Left forelimb (tissue), 1 donor: ENCODE measurements around the gene CRISPLD2.
"Not testable (repeated sequence)": the region's sequence is repeated elsewhere in the genome, so short reads cannot be mapped to it uniquely, and the experiment has no call there.

Experiments used
- DNase-seq: peaks from one replicate; pipeline ENCODE4 v3.0.0-alpha.2; 2018; ENCODE audit warnings: low spot score

The CRISPLD2 gene

DNA sequence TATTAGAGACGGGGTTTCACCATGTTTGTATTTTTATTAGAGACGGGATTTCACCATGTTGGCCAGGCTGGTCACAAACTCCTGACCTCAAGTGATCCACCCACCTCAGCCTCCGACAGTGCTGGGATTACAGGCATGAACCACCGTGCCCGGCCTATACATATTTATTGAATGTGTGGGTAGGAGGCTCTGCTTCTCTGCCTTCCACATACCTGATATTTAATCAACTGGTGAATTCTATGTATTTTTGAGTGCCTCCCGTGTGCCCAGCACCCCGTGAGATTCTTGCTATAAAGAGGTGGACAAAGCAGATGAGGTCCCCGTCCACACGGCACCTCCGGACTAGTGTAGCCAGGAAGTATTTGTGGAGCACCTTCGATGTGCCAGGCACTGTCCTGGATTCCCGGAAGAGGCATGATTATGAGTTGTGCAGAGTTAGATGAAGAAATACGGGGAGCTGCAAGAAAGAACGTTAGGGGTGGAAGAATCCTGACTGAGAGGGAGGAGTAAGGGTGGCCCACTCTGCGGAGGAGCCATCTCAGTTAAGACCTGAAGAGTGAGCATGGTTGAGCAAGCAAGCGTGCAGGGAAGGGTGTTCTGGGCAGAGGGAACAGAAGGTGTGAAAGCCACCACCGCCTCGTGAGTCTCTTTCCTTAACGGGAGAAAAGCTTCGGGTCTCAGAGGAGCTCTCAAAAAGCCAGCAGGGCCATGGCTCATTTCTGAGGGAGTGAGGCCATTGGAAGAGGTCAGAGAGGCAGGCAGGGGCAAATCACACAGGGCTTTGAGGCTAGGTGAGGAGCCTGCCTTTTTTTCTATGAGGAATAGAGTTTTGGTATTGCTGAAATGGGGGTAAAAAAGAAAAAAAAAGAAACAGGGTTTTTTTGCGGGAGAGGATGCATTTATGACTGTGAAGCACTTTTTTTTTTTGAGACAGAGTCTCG lies 21.2 kb downstream of the CRISPLD2 start:
- DNase-seq: no peak

DNA sequence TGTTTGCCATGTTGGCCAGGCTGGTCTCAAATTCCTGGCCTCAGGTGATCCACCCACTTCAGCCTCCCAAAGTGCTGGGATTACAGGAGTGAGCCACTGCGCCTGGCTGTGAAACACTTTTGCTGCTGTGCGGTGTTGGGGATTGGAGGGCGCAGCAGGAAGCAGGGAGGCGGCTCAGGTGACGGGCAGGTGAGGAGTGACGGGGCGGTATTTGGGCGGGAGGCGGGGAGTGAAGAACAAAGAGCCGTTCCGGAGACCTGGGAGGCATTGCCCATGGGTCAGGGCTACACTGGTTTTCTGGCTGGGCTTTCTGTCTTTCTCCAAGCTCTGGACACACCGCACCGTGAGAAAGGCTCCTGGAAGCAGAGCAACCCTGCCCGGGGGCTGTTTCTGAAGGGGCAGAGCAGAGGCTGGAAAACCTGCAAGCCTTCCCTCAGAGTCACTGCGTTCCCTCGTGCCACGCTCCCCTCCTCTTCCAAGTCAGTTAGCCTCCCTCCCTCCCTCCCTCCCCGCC lies 22.1 kb downstream of the CRISPLD2 start:
- DNase-seq: no peak

DNA sequence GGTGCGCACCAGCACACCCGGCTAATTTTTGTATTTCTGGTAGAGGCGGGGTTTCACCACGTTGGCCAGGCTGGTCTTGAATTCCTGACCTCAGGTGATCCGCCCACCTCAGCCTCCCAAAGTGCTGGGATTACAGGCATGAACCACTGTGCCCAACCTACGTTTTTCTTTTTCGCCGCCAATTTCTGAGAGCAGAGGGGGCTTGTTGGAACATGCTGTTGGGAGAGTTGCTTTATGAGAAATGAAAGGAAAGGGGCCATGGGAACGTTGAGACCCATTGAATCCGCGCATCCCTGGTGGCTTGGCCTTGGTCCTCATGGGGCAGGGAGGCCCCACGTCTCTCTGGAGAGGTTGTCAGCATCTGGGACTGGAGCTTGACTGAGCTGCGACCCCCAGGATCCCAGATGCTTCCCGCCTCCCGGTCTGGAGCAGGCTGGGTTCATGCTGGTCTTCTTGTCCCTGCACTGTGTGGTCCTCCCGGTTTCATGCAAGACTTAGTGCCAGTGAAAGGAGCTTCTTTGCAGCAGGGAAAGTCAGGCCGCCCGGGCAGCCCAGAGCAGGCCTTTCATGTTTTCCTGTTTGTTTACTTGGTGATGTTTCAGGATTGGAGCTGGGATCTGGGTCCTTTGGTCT lies 22.8 kb downstream of the CRISPLD2 start:
- no peak for DNase-seq

DNA sequence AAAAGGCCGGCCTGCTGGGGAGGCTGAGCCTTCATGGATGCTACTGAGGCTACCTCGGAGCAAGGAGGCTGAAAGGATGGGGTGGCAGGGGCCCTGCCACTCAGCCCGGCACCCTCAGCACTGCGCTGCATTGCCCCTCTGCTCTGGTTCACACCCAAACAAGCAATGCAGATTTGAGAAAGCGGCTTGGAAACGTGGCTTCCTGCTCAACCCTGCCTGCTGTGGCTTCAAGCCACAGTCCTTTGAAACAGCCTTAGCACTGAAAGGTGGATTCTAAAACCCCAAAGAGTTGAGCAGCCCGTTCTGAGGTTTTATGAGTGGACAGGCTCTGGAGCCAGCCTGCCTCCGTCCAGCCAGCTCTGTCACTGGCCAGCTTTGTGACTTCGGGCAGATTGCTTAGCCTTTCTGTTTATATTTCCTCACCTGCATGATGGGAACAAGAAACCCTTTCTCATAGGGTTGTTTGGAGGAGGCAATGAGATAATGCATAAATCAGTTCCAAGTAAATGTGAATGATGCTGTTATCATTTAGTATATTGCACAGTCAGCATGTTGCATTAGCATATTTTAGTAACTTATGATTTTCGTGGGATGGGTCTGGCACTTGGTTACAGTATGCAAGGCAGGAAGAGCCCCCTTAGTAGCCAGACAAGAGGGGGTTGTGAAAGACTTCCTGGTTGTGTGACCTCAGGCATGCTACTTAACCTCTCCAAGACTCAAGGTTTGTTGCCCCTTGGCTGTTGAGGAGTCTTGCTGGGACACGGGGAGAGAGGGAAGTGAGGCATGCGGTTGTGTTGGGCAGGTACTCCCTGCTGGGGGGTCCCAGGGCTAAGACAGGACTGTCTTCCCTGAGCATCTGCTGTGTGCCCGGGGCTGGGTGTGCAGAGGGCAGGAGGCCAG lies 23.6 kb downstream of the CRISPLD2 start:
- DNase-seq: no peak

DNA sequence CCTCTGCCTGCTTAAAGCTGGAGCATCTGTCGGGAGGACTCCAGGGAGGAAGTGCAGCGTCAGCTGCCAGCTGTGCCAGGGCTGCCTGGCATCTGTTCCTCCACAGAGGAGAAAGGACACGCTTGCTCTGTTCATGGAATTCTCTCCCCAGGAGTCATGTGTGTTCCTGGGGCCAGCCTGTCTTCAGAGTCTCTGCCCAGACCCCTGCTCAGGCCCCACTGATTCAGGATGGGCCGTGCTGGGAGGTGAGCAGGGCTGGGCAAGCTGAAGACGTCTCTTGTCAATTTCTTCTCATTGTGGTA lies 24.2 kb downstream of the CRISPLD2 start:
- DNase-seq: no peak

DNA sequence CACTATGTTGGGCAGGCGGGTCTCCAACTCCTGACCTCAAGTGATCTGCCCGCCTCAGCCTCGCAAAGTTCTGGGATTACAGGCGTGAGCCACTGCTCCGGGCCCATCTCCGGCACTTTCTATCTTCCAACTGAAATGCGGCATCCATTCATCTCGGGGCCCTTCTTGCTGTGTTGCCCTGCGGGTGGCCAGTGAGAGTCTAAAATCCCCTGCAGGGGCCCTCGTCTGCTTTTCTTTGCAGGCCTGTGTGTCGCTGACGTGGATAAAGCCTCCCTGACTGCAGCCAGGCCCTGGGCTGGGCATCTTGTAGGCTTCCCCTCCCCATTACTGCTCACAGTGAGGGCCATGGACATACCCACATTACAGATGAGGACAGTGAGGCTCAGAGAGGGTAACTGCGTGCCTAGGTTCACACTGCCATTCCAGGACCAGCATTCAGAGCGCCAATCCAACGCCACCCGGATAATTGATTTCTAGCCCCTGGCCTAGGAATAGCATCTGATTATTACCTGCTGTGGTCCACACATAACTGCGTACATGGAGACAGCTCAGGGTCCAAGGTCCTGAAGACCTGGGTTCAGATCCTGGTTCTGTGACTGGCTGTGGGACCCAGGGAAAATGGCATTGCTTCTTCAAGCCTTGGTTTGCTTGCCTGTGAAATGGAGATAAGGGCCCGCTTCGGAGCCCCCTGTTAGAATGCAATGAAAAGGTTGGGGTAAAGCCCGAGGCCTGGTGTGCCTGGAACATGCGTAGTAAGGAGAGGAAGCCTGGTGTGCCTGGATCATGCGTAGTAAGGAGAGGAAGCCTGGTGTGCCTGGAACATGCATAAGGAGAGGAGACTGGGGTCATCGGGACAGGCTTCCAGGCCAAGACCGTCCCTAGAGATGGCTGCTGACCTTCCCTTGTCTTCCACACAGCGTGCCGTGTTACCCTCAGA lies 25.0 kb downstream of the CRISPLD2 start:
- DNase-seq: no peak

DNA sequence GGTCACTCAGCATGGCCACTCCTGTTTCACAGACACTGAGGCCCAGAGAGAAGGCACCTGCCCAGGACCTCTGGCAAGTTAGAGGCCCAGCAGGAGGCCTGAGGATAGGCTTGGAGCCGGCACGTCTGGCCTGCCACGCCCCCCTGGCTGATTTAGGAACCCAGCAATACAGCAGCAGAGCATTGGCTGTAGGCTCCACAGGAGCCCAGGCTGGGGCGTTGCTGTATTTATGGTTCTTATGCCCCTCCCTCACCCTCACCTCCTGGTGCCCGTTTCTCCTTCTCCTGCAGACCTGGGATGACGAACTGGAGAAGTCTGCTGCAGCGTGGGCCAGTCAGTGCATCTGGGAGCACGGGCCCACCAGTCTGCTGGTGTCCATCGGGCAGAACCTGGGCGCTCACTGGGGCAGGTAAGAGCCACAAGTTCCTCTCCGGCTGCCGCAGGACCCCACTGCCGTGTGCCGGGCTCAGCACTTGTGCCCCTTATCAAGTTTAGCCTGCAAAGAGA lies 25.8 kb downstream of the CRISPLD2 start:
- DNase-seq: no peak

DNA sequence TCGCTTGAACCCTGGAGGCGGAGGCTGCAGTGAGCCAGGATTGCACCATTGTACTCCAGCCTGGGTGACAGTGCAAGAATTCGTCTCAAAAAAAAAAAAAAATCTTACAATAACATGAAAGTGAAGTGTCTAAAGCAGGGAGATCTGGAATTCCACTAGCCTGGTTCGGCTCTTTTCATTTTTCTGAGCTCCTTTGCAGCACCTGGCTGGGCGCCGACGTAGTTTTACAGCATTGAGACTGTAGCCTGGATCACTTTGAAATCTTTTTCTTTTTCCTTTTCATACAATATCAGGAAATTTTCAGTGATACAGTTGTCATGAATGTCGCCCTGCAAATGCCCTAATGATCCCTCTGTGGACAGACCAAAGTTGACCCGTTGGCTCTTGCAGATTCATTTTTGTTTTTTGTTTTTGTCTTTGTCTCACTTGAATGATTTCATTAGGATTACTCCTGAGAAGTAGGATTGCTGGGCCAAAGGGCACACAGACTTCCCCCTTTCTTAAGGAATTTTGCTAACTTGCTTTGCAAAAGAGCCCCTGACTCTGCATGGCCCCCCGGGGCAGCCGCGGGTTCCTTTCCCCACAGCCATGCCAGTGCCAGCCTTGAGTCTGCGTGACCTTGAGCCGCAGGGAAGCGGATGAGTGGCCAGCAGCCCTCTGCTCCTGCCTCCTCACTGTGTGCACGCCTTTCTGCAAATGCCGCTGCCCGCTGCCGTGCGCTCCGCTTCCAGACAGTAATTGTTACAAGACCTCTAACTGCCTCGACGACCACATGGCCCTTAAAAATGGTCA lies 28.0 kb downstream of the CRISPLD2 start:
- no peak for DNase-seq

DNA sequence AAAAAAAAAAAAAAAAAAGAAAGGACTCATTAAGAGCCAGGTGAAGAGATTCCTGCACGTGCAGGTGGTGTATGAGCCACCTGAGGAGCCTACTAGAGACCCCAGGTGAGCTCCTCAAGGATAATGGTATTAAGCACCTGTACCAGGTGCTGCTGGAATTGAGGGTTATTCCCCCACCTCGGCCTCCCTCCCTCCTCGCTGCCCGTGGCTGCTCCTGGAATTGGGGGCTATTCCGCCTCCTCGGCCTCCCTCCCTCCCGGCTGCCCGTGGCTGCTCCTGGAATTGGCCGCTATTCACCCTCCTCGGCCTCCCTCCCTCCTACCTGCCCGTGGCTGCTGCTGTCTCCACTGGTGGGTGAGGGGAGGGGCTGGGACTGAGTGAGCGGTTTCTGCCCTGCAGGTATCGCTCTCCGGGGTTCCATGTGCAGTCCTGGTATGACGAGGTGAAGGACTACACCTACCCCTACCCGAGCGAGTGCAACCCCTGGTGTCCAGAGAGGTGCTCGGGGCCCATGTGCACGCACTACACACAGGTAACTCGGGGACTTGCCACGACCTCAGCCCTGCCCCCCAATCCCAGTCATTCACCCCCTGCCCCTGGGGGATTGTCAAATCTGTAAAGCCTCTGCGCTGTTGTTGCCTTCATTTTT lies 29.3 kb downstream of the CRISPLD2 start:
- DNase-seq: no peak

DNA sequence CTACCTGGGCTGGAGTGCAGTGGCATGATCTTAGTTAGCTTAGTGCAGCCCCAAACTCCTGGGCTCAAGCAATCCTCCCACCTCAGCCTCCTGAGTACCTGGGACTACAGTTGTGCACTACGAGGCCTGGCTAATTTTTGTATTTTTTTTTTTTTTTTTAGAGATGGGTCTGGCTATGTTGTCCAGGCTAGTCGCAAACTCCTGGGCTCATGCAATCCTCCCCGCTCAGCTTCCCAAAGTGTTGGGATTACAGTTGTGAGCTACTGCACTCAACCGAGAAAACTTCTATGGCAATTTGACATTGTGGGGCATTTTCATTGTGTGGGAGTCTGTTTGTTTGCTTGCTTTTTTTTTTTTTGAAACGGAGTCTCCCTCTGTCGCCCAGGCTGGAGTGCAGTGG lies 30.0 kb downstream of the CRISPLD2 start:
- DNase-seq: no peak

DNA sequence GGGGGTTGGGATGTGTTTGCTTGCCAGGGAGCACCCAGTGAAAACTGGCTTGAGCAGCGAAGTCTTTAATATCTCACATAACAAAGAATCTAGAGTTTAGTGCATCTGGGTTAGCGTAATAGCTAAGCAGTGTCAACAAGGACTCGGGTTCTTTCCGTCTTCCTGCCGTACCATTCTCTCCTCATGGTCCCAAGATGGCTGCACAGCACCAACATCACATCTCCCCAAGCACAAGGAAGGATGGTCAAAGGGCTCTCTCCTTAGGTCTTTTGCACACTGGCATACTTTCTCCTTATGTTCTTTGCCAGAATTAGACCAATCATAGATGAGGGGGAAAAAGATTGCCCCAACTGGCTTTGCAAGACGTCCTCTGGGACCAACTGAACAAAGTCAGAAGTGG lies 30.9 kb downstream of the CRISPLD2 start:
- no peak for DNase-seq

DNA sequence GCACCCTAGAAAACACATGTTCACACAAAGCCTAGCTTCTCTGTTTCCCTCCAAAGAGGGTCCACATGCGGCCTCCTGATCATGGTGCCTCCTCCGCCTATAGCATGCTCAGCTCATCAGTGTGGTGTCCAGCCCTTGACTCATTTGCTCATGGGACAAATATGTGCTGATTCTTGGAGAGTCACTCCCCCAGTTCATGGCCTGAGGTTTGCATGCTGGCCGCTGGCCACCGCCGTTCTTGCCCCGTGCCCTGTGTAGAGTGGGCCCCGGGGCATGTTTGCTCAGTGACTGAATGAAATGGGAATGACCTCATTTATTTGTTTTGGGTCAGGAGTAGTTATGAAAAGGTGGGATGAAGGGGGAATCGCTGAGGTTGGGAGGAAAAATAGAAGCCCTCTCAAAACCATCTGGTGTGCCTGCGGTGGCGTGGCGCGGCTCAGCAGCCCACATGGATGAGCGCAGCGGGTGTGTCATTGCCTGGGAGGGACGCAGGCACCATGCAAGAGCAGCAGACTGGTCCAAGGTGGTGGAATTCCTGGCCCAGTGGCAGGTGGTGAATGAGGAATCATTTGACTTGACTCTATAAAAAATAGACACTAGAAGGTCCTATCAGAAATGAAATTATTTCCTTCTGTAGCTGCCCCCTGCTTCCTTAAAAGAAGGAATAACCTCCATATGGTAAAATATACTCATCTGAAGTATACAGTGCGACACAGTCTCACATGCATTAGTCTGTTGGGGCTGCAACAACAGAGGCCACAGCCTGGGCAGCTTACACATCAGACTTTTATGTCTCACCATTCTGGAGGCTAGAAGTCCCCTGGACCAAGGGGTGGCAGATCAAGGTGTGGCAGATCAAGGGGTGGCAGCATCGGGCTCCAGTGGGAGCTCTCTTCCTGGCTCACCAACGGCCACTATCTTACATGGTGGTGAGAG lies 31.7 kb downstream of the CRISPLD2 start:
- no peak for DNase-seq

DNA sequence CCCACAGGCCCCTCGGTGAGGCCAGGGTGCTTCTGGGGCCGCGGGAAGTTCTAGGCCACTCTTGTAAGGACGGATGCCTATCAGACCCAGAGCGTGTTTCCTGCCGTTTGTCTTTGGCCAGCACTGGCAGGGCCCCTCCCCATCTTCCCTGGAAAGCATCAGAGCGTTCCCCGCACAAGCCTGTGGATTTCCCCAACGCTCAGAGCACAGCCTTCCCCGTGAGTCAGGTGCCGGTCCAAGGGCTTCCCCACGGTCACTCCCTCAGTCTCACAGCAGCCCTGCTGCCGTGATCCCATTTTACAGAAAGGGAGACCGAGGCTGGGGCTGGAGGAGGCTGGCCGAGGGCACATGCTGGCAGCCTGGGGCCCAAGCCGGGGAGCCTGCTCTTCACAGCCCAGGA lies 33.7 kb downstream of the CRISPLD2 start:
- no peak for DNase-seq

DNA sequence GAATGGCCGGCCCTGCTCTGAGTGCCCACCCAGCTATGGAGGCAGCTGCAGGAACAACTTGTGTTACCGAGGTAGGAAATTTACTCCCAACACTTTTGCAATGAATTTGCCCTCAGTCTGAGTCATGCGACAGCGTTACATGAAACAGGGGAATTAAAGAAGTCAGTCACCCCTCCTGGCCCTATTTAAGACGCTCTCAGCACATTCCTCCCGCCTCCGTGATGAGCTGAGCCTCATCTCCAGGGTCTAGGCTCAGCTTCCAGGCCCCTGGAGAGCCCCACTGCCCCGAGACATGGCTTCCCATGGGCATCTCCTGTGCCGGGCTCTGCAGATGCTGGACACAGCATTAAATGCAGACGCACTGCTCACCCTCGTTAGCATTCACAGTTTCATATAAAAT lies 35.0 kb downstream of the CRISPLD2 start:
- no peak for DNase-seq

DNA sequence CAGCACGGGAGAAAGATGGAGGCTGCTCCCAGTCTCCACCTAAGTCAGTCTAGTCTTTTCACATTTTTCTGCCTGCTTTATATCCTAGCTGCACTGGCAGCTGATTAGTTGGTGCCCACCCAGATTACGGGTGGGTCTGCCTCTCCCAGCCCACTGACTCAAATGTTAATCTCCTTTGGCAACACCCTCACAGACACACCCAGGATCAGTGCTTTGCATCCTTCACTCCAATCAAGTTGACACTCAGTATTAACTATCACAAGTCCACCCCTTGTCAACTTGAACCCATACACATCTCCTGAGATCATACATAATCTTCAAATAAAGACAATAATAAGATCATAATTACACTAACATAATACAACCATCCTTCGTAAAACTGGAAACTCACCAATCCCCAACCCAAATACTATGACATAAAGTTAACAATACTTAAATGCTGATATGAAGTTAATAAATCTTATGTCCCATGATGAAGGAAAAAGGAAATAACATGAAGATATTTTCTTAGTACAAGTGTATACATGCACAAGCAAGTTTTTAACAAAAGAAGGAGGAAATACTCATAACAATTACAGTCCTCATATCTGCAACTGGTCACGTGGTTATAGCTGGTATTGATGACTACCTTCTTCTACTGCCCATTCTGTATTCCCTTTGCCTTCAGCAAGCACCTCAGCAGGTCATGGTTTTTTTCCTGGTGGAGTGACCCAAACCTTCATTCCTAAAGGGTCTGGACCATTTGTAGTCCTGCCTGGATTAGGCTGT lies 35.8 kb downstream of the CRISPLD2 start:
- not testable (repeated sequence) for DNase-seq

DNA sequence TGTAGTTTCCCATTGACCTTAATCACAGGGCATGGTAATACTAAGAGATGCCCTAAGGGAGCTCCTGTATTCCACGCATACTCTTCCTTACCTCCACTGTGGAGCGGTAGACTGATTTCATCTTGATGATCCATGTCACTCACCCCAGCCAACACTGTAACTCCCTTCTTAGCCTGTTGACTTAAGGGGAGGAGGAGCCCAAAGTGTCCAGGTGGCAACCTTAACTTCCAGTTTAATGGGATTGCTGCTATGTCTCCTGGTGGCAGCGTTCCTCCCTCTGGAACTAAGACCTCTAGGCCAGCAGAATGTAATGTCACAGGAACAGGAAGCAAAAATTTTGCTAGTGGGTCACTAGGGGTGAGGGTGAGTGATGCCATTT lies 36.4 kb downstream of the CRISPLD2 start:
- DNase-seq: not testable (repeated sequence)

DNA sequence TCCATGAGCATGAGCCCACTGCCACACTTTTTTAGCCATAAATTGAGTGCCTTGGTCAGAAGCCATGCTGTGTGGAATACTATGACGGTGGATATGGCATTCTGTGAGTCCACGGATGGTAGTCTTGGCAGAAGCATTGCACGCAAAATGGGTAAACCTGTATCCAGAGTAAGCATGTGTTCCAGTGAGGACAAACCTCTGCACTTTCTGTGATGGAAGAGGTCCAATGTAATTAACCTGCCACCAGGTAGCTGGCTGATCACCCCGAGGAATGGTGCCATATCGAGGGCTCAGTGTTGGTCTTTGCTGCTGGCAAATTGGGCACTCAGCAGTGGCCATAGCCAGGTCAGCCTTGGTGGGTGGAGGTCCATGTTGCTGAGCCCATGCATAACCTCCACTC lies 37.0 kb downstream of the CRISPLD2 start:
- not testable (repeated sequence) for DNase-seq

DNA sequence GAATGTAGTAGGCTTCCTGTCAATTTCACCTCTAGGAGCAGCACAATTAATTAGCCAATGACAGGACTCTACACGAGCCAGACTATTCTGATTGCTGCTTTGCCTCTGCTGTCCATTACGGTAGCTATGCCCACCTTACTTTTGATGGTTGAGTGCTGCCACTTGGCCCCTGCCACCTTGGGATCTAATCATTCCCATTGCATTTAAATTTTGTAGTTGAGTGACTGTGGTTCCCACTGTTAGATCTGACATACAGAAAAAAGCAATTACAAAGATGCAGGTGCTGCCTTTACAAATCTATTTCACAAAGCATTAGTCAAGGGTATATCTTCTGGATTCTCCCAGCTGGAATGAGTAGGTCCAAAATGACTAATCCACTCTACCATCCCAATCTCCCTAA lies 39.9 kb downstream of the CRISPLD2 start:
- DNase-seq: no peak
